GM20000 (cell line): ENCODE measurements around the gene IGLL5.

Experiments used
- DNase-seq: peaks from one replicate; pipeline ENCODE4 v3.0.0; 2012; ENCODE audit warnings: low spot score
- TF ChIP-seq, protein P1 (sequence below): IDR thresholded peaks from 2 replicates; pipeline ENCODE4 v1.5.1; 2012; ENCODE audit warnings: mild to moderate bottlenecking, control low read depth; ENCODE audit errors: extremely low read depth, missing control alignments

Gene IGLL5

DNA sequence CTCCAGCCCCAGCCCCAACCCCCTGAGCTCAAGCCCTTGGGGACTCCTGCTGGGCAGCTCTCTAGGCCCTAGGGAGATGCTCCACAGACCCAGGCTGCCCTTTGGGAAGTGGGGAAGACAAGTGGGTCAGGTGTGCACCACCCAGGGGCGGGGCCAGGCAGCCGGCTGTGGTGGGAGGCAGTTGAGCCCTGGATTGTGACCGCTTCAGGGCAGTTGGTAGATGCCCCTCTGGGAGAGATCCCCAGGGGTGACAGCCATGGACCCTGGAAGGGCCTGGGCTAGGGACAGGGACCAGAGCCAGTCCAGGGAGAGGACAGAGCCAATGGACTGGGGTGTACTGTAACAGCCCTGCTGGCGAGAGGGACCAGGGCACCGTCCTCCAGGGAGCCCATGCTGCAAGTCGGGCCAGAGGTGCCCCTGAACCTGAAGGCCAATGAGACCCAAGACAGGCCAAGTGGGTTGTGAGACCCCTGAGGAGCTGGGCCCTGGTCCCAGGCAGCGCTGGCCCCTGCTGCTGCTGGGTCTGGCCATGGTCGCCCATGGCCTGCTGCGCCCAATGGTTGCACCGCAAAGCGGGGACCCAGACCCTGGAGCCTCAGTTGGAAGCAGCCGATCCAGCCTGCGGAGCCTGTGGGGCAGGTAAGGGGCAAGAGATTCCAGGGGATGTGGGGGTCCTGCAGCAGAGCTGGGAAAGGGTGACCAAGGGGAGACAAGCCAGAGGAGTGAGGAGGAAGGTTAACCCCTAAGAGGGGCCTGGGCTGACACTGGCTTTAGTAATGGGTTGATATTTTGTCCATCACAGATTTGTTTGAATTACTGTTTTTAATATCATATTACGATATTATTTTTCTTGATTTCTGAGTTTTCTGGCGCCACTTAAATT lies at the start of gene IGLL5:
Gene IGLL5 (plus strand): TSS at position 196 of the 883 bp plus-strand sequence. CDS start 238 bp downstream, at position 434.
- no peak for DNase-seq
- TF ChIP-seq, protein P1, sequence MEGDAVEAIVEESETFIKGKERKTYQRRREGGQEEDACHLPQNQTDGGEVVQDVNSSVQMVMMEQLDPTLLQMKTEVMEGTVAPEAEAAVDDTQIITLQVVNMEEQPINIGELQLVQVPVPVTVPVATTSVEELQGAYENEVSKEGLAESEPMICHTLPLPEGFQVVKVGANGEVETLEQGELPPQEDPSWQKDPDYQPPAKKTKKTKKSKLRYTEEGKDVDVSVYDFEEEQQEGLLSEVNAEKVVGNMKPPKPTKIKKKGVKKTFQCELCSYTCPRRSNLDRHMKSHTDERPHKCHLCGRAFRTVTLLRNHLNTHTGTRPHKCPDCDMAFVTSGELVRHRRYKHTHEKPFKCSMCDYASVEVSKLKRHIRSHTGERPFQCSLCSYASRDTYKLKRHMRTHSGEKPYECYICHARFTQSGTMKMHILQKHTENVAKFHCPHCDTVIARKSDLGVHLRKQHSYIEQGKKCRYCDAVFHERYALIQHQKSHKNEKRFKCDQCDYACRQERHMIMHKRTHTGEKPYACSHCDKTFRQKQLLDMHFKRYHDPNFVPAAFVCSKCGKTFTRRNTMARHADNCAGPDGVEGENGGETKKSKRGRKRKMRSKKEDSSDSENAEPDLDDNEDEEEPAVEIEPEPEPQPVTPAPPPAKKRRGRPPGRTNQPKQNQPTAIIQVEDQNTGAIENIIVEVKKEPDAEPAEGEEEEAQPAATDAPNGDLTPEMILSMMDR = no peak

DNA sequence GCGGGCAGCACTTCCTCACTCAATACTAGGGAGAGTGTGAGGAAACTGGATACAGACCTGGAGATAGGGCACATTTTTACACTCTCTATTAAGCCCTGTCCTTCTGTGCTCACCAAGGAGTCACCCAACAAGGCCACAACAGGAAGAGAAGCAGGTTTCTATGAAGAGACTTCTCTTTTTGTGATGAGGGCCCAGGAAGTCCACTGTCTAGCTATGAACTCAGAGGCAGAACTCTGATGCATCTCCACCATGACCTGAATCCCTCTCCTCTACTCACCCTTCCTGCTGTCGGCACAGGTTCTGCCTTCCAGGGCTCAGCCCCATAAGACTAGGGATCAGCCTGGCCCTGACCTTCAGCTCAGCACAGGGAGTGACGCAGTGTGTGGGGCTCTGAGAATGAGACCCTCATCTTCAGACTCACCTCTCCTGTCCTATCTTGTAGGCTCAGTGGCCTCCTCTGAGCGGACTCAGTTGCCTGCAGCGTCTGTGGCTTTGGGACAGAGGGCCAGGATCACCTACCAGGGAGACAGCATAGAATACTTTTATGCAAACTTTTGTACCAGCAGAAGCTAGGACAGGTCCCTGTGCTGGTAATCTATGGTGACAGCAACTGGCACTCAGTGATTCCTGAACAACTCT lies 49.3 kb upstream of the IGLL5 start:
- TF ChIP-seq, protein P1 = no peak
- DNase-seq = no peak

DNA sequence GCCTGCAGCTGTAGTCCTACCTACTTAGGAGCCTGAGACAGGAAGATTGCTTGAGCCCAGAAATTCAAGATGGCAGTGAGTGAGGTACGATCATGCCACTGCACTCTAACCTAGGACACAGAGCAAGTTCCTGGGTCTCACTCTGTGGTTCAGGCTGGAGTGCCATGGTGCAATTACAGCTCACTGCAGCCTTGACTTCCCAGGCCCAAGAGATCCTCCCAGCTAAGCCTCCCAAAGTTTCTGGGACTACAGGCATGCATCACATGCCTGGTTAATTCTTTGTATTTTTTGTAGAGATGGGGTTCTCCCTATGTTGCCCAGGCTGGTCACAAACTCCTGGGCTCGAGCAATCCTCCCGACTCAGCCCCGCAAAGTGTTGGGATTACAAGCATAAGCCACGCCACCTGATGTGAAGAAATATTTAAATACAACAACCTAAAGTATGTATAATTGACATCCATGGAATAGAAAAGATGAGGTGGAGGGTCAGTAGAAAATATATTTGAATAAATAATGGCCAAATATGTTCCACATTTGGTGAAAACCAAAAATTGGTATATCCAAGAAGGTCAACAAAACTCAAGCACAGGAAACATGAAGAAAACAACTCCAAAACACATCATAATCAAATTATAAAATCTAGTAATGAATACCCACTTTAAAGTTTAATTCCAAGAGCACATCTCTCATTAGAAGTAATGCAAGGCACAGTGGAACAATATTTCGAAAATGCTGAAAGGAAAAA lies 47.9 kb upstream of the IGLL5 start:
- no peak for DNase-seq
- TF ChIP-seq, protein P1 = no peak

DNA sequence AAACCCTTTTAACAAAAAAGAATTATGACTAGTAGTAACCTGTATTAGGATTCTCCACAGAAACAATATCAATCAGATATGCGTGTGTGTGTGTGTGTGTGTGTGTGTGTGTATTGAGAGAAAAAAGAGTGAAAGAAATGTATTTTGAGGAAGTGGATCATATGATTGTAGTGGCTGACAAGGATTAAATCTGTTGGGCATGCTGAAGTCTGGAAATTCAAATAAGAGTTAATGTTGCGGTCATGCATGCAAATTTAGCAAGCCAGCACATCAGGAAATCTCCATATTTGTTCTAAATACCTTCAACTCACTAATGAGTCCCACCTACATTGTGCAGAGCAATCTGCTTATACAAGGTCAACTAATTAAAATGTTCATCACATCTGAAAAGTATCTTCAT lies 46.8 kb upstream of the IGLL5 start:
- no peak for DNase-seq
- TF ChIP-seq, protein P1 = no peak

DNA sequence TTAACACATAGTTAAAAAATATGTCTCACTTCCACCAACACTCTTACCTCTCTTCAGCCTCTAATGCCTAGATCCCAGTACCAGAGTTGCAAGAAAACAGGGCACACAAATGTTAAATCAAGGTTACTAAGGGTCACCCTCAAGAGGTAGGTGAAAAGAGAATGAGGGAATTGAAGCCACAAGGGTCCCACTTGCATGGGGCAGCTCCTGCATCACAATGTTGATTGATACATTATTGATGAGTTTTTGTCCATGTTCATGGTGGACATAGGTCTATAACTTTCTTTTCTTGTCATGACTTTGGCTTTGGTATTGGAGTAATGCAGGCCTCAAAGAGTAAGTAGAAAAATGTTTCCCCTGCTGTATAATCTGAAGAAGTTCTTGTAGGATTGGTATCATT lies 46.0 kb upstream of the IGLL5 start:
- DNase-seq = no peak
- TF ChIP-seq, protein P1 = no peak

DNA sequence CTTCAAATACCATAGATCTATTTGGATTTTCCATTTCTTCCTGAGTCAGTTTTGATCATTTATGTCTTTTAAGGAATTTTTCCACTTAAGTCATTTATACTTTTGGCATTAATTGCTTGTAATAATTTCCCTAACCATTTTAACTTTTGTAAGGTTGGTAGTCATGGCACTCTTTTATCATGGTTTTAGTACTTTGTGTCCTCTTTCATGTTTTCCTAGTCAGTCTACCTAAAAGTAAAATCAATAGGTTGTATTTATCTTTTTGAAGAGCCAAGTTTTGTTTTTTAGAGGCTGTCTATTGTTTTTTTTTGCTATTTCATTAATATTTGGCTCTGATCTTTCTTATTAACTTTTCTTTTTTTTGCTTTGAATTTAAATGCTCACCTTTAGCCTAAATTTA lies 45.5 kb upstream of the IGLL5 start:
- TF ChIP-seq, protein P1 = no peak
- no peak for DNase-seq

DNA sequence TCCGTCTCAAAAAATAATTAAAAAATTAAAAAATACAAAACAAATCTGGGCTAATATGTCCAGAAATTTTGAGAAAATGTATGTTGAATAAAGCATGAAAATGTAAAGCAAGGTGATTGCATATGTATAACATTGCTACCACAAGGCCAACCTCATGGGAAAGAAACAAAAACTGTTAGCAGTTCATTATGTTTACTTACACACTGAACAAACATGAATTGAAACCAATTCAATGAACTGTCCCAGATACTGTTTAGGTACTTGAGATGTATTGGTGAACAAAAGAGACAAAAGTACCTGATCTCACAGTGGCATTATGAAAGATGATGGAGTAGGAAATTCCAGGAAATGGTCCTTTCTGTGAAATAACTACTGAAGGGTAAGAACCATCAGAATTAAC lies 43.8 kb upstream of the IGLL5 start:
- TF ChIP-seq, protein P1 = no peak
- DNase-seq = no peak
